HL-60 (cell line): ENCODE data around the gene CETN3.

Experiments
- DNase-seq, 2 experiments: peaks; one replicate each; pipeline ENCODE4 v3.0.0-alpha.2; 2010 to 2020; ENCODE audit warnings: low read depth in 1 of 2, low spot score in 1 of 2
- H3K27ac ChIP-seq: fragments of 250-450 bp; sonication (Bioruptor Pico); replicated peaks from 2 replicates; pipeline ENCODE4 v1.5.1; 2020; ENCODE audit warnings: mild to moderate bottlenecking, moderate library complexity
- H3K27me3 ChIP-seq: fragments of 250-450 bp; sonication (Bioruptor Pico); 2 replicates; pipeline ENCODE4 v1.5.1; 2021; ENCODE audit warnings: mild to moderate bottlenecking, moderate library complexity; ENCODE audit not compliant: insufficient read depth, poor library complexity, severe bottlenecking
- H3K4me3 ChIP-seq: replicated peaks from 2 replicates; pipeline ENCODE4 v1.5.1; 2011; ENCODE audit warnings: mild to moderate bottlenecking, control low read depth, low read length; ENCODE audit not compliant: insufficient read depth
- CTCF ChIP-seq: IDR thresholded peaks from one replicate; pipeline ENCODE4 v1.5.1; 2011; ENCODE audit warnings: low read length, control low read depth, inconsistent platforms; ENCODE audit not compliant: insufficient read depth
- GABPA ChIP-seq: IDR thresholded peaks from 2 replicates; pipeline ENCODE4 v1.6.1; 2012; ENCODE audit warnings: low read depth
- POLR2AphosphoS5 ChIP-seq: IDR thresholded peaks from 2 replicates; pipeline ENCODE4 v1.6.1; 2012; ENCODE audit warnings: low read depth
- REST ChIP-seq: IDR thresholded peaks from 2 replicates; pipeline ENCODE4 v1.6.1; 2012; ENCODE audit warnings: low read depth; ENCODE audit not compliant: insufficient replicate concordance
- SPI1 ChIP-seq: IDR thresholded peaks from 2 replicates; pipeline ENCODE4 v1.6.1; 2012; ENCODE audit warnings: low read depth, mild to moderate bottlenecking, borderline replicate concordance

The CETN3 gene

GRCh38 chr5:90390928-90391327 lies 18.6 kb downstream of the CETN3 start:
- Histone ChIP-seq H3K27ac (no peak overlapping the region), H3K27me3 (no peaks in the 10 kb centered on the region), H3K4me3 (no peak overlapping the region)
- TF ChIP-seq GABPA = no peak
- DNase-seq = no peak

GRCh38 chr5:90390326-90390725 lies 19.2 kb downstream of the CETN3 start:
- H3K4me3 ChIP-seq = no peak overlapping the region
- no peak for TF ChIP-seq REST
- TF ChIP-seq SPI1 = no peak
- no peak for TF ChIP-seq POLR2AphosphoS5
- TF ChIP-seq CTCF = no peak
- TF ChIP-seq GABPA = no peak
- no peaks in the 10 kb centered on the region for H3K27me3 ChIP-seq
- DNase-seq = no peak
- no peak overlapping the region for H3K27ac ChIP-seq

- no peak for TF ChIP-seq SPI1
- no peak for TF ChIP-seq CTCF
- TF ChIP-seq GABPA = no peak
These were observed 22.0 kb downstream of the CETN3 start for GRCh38 chr5:90387508-90387907.

GRCh38 chr5:90386099-90386710 lies 23.4 kb downstream of the CETN3 start:
- Histone ChIP-seq H3K27ac (no peak overlapping the region), H3K4me3 (no peak overlapping the region), H3K27me3 (no peaks in the 10 kb centered on the region)
- DNase-seq = no peak
- TF ChIP-seq REST = no peak
- no peak for TF ChIP-seq GABPA
- no peak for TF ChIP-seq POLR2AphosphoS5
- TF ChIP-seq SPI1 = no peak
- TF ChIP-seq CTCF = no peak

More at GRCh38 chr5:90387508-90387907, 22.0 kb downstream of the CETN3 start:
- no peaks in the 10 kb centered on the region for H3K27me3 ChIP-seq
- DNase-seq = no peak
- H3K4me3 ChIP-seq = no peak overlapping the region
- no peak overlapping the region for H3K27ac ChIP-seq
